ENCODE measurements around the gene COLEC11. TPM values are rescaled to one million over a fixed set of nuclear protein-coding genes. Genes with fewer than 3 reads are reported as not detected.
A peak's percentile ranks its signal among the peaks of the same experiment; 100 is the strongest.

The COLEC11 gene
- total RNA-seq, 1 donor from 2014 or later = 2.3 TPM

DNA sequence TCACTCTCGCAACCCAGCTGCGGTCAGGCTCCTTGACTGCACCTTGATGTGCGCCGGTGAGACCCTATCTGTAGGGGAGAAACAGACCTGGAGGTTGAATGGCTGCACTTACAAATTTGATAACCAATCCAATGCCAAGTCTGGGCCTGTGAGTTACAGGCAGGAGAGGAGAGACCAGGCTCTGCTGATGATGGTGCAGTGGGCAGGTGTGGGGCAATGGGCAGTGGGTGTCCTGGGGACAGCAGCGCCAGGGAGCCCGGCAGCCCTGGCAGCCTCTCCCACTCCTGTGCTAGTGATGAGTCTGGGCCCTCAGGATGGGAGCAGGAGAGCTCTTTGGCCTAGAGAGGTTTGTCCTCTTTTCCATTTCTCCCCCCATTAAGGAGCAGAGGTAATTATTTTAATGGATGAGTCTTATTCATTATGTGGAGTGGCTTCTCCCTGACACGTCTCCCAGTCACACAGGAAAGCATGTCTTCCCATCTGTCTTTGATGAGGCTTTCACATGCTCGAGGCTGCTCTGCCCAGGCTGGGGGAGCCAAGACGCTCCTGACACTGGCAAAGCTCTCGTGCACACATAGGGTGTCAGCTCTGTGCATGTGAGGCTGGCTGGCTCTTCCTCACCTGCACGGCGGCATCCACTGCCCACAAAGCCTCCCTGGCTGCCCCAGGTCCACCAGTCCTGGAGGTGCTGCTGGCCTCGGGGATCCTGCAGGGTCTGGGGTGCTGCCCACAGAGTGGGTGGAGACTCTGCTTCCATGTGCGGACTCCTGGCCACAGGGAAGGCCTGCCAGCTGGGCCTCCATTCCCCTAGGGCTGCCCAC, 53.1 kb downstream of the COLEC11 start:
- no peak overlapping the region for H3K27ac Mint-ChIP-seq (ENCODE audit: unreplicated experiment)
- H3K4me1 Mint-ChIP-seq (ENCODE audit: unreplicated experiment) = peaks cover 13% of the 10 kb centered on the region
- H3K27me3 Mint-ChIP-seq (ENCODE audit: unreplicated experiment) = peaks cover 22% of the 10 kb centered on the region
- no peaks in the 10 kb centered on the region for H3K9me3 Mint-ChIP-seq (ENCODE audit: unreplicated experiment)
- no peak overlapping the region for H3K4me3 Mint-ChIP-seq (ENCODE audit: unreplicated experiment)
- peaks cover 4% of the 10 kb centered on the region for H3K36me3 Mint-ChIP-seq (ENCODE audit: low read depth, unreplicated experiment)
- no peak for DNase-seq (ENCODE audit: low spot score)
- TF ChIP-seq, protein P1, sequence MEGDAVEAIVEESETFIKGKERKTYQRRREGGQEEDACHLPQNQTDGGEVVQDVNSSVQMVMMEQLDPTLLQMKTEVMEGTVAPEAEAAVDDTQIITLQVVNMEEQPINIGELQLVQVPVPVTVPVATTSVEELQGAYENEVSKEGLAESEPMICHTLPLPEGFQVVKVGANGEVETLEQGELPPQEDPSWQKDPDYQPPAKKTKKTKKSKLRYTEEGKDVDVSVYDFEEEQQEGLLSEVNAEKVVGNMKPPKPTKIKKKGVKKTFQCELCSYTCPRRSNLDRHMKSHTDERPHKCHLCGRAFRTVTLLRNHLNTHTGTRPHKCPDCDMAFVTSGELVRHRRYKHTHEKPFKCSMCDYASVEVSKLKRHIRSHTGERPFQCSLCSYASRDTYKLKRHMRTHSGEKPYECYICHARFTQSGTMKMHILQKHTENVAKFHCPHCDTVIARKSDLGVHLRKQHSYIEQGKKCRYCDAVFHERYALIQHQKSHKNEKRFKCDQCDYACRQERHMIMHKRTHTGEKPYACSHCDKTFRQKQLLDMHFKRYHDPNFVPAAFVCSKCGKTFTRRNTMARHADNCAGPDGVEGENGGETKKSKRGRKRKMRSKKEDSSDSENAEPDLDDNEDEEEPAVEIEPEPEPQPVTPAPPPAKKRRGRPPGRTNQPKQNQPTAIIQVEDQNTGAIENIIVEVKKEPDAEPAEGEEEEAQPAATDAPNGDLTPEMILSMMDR (IDR thresholded peaks at IDR 0.05; ENCODE audit: unreplicated experiment) = no peak

DNA sequence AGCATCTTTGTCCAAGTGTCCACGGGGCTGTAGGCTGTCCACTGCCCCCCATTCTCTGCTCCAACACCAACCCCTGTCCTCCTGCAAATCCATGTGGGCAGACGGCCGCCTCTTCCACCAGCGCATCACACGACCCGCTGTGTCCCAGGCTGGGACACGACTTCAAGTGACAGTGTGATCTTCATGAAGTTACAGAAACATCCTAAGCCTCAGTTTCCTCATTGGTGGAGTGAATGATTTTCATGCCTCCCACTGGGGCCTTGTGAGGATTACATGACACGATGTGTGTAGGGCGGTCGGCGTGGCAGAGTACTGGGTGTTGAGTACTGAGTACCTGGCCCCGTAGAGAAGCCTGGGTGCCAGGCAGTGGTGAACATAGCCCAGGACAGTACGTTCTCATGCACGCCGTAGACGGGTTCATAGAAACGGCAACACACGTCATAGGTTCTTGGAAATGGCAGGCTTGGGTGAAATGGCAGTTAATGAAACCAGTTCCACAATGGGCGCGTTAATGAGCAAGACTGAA, 53.8 kb downstream of the COLEC11 start:
- H3K27me3 Mint-ChIP-seq (ENCODE audit: unreplicated experiment) = peaks cover 24% of the 10 kb centered on the region
- no peak for DNase-seq (ENCODE audit: low spot score)
- H3K27ac Mint-ChIP-seq (ENCODE audit: unreplicated experiment) = no peak overlapping the region
- TF ChIP-seq, protein P1 (IDR thresholded peaks at IDR 0.05; ENCODE audit: unreplicated experiment) = no peak
- H3K9me3 Mint-ChIP-seq (ENCODE audit: unreplicated experiment) = no peaks in the 10 kb centered on the region
- H3K36me3 Mint-ChIP-seq (ENCODE audit: low read depth, unreplicated experiment) = peaks cover 4% of the 10 kb centered on the region
- H3K4me1 Mint-ChIP-seq (ENCODE audit: unreplicated experiment) = peaks cover 13% of the 10 kb centered on the region
- no peak overlapping the region for H3K4me3 Mint-ChIP-seq (ENCODE audit: unreplicated experiment)

DNA sequence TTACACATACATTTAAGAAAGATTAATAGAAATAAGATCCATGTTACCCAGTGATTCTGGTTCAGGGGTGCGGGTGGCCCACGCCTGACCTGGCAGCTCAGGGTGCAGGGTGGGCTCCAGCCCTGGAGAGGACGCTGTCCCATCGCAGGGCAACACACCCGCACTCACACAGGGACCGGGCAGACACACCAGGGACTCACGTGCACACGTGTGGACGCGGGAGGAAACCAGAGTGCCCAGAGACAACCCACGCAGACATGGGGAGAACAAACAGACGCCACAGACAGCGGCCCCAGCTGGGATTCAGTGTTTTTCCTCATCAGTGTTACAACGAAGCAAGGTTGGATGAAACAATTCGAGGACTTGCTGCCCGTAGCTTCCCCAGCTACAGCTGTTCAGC, 54.7 kb downstream of the COLEC11 start:
- Mint-ChIP-seq H3K27me3 (ENCODE audit: unreplicated experiment) (peaks cover 21% of the 10 kb centered on the region), H3K36me3 (ENCODE audit: low read depth, unreplicated experiment) (peaks cover 4% of the 10 kb centered on the region), H3K4me1 (ENCODE audit: unreplicated experiment) (peaks cover 13% of the 10 kb centered on the region), H3K9me3 (ENCODE audit: unreplicated experiment) (no peaks in the 10 kb centered on the region), H3K4me3 (ENCODE audit: unreplicated experiment) (no peak overlapping the region), H3K27ac (ENCODE audit: unreplicated experiment) (no peak overlapping the region)
- TF ChIP-seq, protein P1 (IDR thresholded peaks at IDR 0.05; ENCODE audit: unreplicated experiment) = no peak
- no peak for DNase-seq (ENCODE audit: low spot score)

DNA sequence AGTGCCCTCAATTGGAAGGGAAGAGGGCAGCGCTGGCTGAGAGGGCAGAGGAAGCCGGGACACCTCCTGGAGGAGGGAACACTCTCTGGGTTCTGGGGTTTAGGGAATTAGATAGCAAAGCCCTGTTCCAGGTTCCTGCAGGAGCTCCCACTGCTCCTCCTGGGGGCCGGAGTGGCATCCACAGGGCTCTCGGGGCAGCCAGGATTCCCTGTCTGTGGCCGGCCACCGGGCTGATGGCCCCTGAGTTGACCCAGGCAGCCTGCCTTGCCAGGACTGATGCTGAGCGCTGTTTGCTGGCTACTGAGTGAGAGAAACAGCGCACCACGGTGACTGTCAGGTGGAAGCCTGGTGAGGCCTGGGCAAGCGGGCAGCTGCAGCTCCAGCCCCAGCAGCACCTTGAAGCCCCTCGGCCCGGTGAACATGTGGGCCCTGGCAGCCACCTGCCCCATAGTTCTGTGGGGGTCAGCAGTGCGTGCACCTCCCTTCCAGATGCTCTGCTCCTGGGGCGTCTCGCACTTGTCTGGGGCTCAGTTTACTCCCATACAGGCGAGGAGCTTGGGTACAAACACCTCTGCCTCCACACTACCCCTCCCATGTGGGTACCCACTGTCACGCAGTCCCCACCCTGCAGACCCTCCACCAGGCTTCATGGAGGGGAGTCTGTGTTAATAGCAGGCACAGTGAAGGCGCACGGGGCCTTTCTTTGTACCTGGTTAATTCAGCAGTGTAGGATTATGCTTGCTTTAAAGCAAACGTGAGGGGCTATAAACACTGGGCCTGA, 55.4 kb downstream of the COLEC11 start:
- H3K4me3 Mint-ChIP-seq (ENCODE audit: unreplicated experiment) = peak overlapping the region; percentile 78
- TF ChIP-seq, protein P1 (IDR thresholded peaks at IDR 0.05; ENCODE audit: unreplicated experiment) = no peak

More for the DNA sequence above, 55.4 kb downstream of the COLEC11 start:
- Mint-ChIP-seq H3K36me3 (ENCODE audit: low read depth, unreplicated experiment) (peaks cover 4% of the 10 kb centered on the region), H3K27ac (ENCODE audit: unreplicated experiment) (no peak overlapping the region), H3K9me3 (ENCODE audit: unreplicated experiment) (no peaks in the 10 kb centered on the region), H3K27me3 (ENCODE audit: unreplicated experiment) (peaks cover 24% of the 10 kb centered on the region), H3K4me1 (ENCODE audit: unreplicated experiment) (peaks cover 9% of the 10 kb centered on the region)
- DNase-seq (ENCODE audit: low spot score) = no peak

All from endothelial cell (in vitro differentiated cells).